Suprapubic skin (tissue), 4 donors: Measurements from ENCODE around the gene FLYWCH1. TPM values are rescaled to one million over a fixed set of nuclear protein-coding genes. Genes with fewer than 3 reads are reported as not detected.
"Not testable (repeated sequence)": the region's sequence is repeated elsewhere in the genome, so short reads cannot be mapped to it uniquely, and the experiment has no call there.

Source experiments
- DNase-seq, 2 donors: peaks; one replicate each; pipeline ENCODE4 v3.0.0-alpha.2; 2019; ENCODE audit warnings: low spot score in 2 of 2
- H3K27ac ChIP-seq: fragments of 200-600 bp; sonication (generic); one replicate; pipeline ENCODE4 v1.5.1; 2019
- H3K27me3 ChIP-seq: fragments of 200-600 bp; sonication (generic); one replicate; pipeline ENCODE4 v1.5.1; 2019
- H3K36me3 ChIP-seq: fragments of 200-600 bp; sonication (generic); one replicate; pipeline ENCODE4 v1.5.1; 2019
- H3K4me1 ChIP-seq: fragments of 200-600 bp; sonication (generic); one replicate; pipeline ENCODE4 v1.5.1; 2019
- H3K4me3 ChIP-seq: fragments of 200-600 bp; sonication (generic); one replicate; pipeline ENCODE4 v1.5.1; 2019; ENCODE audit warnings: mild to moderate bottlenecking
- H3K9me3 ChIP-seq: fragments of 200-600 bp; sonication (generic); one replicate; pipeline ENCODE4 v1.5.1; 2019
- EP300 ChIP-seq: sonication (generic); formaldehyde crosslinking; IDR thresholded peaks from one replicate; pipeline ENCODE4 v1.6.1; 2017; ENCODE audit warnings: antibody characterized with exemption
- POLR2A ChIP-seq, 2 donors: fragments of 450-650 bp; IDR thresholded peaks; one replicate each; pipeline ENCODE4 v1.6.1; 2017; ENCODE audit warnings: antibody characterized with exemption in 2 of 2, mild to moderate bottlenecking in 2 of 2, moderate library complexity in 2 of 2
- POLR2AphosphoS5 ChIP-seq, 3 donors: sonication (generic); formaldehyde crosslinking; IDR thresholded peaks; one replicate each; pipeline ENCODE4 v1.6.1; 2017; ENCODE audit warnings: antibody characterized with exemption in 3 of 3
- WGBS: methylation state at CpG from one replicate; pipeline ENCODE4 v1.1.5; 2018; 5-methylcytosine and 5-hydroxymethylcytosine counted together
- total RNA-seq, 4 donors: library from RNA; depleted of rRNA; stranded (reverse); fragments of >200 nt; gene quantifications; one replicate each; pipeline ENCODE4 v1.1.0, GENCODE V29; 2016
- TF ChIP-seq, protein P1 (sequence below), 2 donors: fragments of 200-600 bp in 1 of 2; fragments of 450-650 bp in 1 of 2; sonication (generic) in 1 of 2; IDR thresholded peaks; one replicate each; pipeline ENCODE4 v1.5.1; 2016 to 2019; ENCODE audit warnings: antibody characterized with exemption in 2 of 2, mild to moderate bottlenecking in 1 of 2, moderate library complexity in 1 of 2

Gene FLYWCH1
- total RNA-seq, 4 donors from 2014 or later: 32.7 to 81.8 (median 52.1) TPM

DNA sequence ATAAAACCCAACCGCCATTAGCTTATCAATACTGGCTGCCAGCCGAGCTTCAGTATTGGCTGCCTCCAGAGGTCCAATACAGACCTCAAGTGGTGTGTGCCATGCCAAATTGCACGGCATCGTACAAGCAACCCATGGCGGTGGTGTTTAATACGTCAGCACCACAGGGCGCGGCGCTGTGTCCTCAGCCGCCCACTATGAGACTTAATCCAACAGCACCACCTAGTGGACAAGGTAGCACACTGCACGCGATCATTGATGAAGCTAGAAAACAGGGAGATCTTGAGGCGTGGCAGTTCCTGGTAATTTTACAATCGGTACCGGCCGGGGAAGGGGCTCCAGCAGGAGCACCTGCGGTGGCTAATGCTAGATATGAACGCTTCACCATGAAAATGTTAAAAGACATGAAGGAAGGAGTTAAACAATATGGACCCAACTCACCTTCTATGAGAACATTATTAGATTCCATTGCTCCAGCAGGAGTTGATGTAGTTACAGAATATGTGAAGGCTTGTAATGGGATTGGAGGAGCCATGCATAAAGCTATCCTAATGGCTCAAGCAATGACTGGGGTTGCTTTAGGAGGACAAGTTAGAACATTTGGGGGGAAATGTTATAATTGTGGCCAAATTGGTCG, 15.4 kb downstream of the FLYWCH1 start:
- Histone ChIP-seq H3K4me1 (peaks cover 18% of the 10 kb centered on the region), H3K4me3 (no peak overlapping the region), H3K27me3 (no peaks in the 10 kb centered on the region), H3K36me3 (peaks cover 32% of the 10 kb centered on the region), H3K9me3 (no peaks in the 10 kb centered on the region), H3K27ac (no peak overlapping the region)
- TF ChIP-seq, protein P1, sequence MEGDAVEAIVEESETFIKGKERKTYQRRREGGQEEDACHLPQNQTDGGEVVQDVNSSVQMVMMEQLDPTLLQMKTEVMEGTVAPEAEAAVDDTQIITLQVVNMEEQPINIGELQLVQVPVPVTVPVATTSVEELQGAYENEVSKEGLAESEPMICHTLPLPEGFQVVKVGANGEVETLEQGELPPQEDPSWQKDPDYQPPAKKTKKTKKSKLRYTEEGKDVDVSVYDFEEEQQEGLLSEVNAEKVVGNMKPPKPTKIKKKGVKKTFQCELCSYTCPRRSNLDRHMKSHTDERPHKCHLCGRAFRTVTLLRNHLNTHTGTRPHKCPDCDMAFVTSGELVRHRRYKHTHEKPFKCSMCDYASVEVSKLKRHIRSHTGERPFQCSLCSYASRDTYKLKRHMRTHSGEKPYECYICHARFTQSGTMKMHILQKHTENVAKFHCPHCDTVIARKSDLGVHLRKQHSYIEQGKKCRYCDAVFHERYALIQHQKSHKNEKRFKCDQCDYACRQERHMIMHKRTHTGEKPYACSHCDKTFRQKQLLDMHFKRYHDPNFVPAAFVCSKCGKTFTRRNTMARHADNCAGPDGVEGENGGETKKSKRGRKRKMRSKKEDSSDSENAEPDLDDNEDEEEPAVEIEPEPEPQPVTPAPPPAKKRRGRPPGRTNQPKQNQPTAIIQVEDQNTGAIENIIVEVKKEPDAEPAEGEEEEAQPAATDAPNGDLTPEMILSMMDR (IDR thresholded peaks at IDR 0.05): peak; percentile 94 to 97
- TF ChIP-seq EP300: no peak
- WGBS: 6% methylated on average over 19 of the region's 19 CpGs
- peak; percentile 94 to 96 for DNase-seq

DNA sequence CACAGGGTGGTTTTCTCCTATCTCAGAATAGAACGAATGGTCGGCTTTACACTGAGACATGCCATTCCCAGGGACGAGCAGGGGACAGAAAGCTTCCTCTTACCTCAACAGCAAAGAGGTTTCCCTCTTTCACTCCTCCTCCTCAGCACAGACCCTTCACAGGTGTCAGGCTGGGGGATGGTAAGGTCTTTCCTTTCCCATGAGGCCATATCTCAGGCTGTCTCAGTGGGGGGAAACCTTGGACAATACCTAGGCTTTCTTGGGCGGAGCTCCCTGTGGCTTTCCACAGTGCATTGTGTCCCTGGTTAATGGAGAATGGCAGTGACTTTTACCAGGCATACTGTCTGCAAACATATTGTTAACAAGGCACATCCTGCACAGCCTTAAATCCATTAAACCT, 16.4 kb downstream of the FLYWCH1 start:
- DNase-seq, H3K27ac ChIP-seq: not testable (repeated sequence)

DNA sequence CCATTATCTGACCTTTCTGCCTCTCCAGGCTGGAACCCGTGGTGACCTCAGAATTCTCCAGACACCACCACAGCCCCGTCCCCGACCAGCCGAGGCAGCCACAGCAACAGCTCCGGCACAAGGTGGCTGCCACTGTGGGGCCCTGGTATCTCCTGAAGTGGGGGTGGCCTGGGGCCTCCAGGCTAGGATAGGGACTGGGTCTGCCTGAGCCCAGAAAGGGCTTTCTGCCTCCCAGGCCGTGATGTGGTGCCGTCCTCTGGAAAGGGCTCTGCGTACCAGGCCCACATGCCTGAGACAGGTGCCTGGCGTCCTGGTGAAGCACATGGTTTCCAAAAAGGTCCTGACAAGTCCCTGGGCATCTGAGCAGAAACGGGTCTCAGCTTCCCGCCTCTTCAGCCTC, 17.1 kb downstream of the FLYWCH1 start:
- Histone ChIP-seq H3K36me3 (peaks cover 39% of the 10 kb centered on the region), H3K9me3 (no peaks in the 10 kb centered on the region), H3K4me1 (peaks cover 18% of the 10 kb centered on the region), H3K4me3 (no peak overlapping the region), H3K27me3 (no peaks in the 10 kb centered on the region), H3K27ac (no peak overlapping the region)
- TF ChIP-seq POLR2AphosphoS5 (IDR thresholded peaks at IDR 0.05) (no peak), EP300 (no peak), POLR2A (IDR thresholded peaks at IDR 0.05) (no peak)
- TF ChIP-seq, protein P1 (IDR thresholded peaks at IDR 0.05): no peak
- no peak for DNase-seq
- WGBS: 93% methylated on average over 11 of the region's 11 CpGs

More for the DNA sequence above, 16.4 kb downstream of the FLYWCH1 start:
- peaks cover 18% of the 10 kb centered on the region for H3K4me1 ChIP-seq
- peaks cover 33% of the 10 kb centered on the region for H3K36me3 ChIP-seq
- not testable (repeated sequence) for H3K4me3 ChIP-seq, H3K27me3 ChIP-seq, H3K9me3 ChIP-seq
- 84% methylated on average over 4 of the region's 4 CpGs for WGBS

DNA sequence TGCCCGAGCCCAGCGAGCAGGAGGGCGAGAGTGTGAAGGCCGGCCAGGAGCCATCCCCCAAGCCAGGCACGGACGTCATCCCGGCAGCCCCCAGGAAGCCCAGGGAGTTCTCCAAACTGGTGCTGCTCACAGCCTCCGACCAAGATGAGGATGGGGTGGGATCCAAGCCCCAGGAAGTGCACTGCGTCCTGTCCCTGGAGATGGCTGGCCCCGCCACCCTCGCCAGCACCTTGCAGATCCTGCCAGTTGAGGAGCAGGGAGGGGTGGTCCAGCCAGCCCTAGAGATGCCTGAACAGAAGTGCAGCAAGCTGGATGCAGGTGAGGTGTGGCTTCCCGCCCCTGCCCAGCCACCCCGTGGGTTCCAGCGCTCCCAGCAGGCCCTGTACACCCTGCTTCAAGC, 18.0 kb downstream of the FLYWCH1 start:
- TF ChIP-seq, protein P1 (IDR thresholded peaks at IDR 0.05): no peak
- TF ChIP-seq POLR2A (IDR thresholded peaks at IDR 0.05) (no peak), POLR2AphosphoS5 (IDR thresholded peaks at IDR 0.05) (no peak), EP300 (no peak)
- Histone ChIP-seq H3K4me1 (peaks cover 18% of the 10 kb centered on the region), H3K9me3 (no peaks in the 10 kb centered on the region), H3K4me3 (no peak overlapping the region), H3K36me3 (peaks cover 48% of the 10 kb centered on the region), H3K27me3 (no peaks in the 10 kb centered on the region), H3K27ac (no peak overlapping the region)
- no peak for DNase-seq
- WGBS: 74% methylated on average over 5 of the region's 14 CpGs

DNA sequence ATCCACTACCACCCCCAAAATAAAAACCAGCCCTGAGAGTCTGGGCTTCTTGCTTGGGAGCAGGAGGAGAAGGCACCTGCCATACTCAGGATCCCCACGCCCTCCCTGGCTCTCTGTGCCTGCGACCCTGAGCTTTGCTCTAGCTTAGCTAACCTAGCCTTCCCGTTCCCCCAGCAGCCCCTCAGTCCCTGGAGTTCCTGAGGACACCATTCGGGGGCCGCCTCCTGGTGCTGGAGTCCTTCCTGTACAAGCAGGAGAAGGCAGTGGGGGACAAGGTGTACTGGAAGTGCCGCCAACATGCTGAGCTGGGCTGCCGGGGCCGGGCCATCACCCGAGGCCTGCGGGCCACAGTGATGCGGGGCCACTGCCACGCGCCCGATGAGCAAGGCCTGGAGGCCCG, 18.5 kb downstream of the FLYWCH1 start:
- no peak overlapping the region for H3K27ac ChIP-seq
- no peaks in the 10 kb centered on the region for H3K9me3 ChIP-seq
- no peak for DNase-seq
- H3K27me3 ChIP-seq: no peaks in the 10 kb centered on the region
- peaks cover 52% of the 10 kb centered on the region for H3K36me3 ChIP-seq
- H3K4me1 ChIP-seq: peaks cover 14% of the 10 kb centered on the region
- 95% methylated on average over 7 of the region's 15 CpGs for WGBS
- H3K4me3 ChIP-seq: no peak overlapping the region
- TF ChIP-seq, protein P1 (IDR thresholded peaks at IDR 0.05): no peak
- no peak for TF ChIP-seq EP300
- no peak for TF ChIP-seq POLR2AphosphoS5 (IDR thresholded peaks at IDR 0.05)
- TF ChIP-seq POLR2A (IDR thresholded peaks at IDR 0.05): no peak

DNA sequence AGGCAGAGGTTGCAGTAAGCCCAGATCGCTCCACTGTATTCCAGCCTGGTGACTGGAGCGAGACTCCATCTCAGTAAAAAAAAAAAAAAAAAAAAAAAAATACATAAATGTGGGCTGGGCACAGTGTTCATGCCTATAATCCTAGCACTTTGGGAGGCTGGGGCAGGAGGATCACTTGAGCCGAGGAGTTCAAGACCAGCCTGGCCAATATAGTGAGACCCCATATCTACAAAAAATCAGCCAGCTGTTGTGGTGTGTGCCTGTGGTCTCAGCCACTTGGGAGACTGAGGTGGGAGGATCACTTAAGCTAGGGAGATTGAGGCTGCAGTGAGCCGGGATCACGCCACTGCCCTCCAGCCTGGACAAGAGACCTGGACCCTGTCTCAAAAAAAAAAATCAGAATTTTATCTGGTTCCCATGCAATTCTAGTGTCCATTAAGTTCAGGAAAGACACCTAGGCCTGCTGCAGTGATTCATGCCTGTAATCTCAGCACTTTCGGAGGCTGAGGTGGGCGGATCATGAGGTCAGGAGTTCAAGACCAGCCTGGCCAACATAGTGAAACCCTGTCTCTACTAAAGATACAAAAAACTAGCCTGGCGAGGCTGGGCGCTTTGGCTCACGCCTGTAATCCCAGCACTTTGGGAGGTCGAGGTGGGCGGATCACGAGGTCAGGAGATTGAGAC, 19.6 kb downstream of the FLYWCH1 start:
- H3K4me3 ChIP-seq, H3K4me1 ChIP-seq, H3K9me3 ChIP-seq, H3K27me3 ChIP-seq, DNase-seq, H3K27ac ChIP-seq: not testable (repeated sequence)
- H3K36me3 ChIP-seq: peaks cover 62% of the 10 kb centered on the region
- WGBS: 86% methylated on average over 13 of the region's 13 CpGs
